K562 (cell line): ENCODE data around the gene FBL. TPM values are rescaled to one million over a fixed set of nuclear protein-coding genes. Genes with fewer than 3 reads are reported as not detected.

ENCODE experiments used
- ATAC-seq: fragments of 200-7000 bp; cut with Tn5 transposase; 3 replicates; pipeline ENCODE4 v1.9.1; 2020; ENCODE audit warnings: moderate library complexity
- BruUV-seq: library from RNA; stranded (reverse); fragments of 400-500 nt; replicated peaks from 2 replicates; lab custom pipeline; 2021; lab: Mats Ljungman, UMichigan
- CTCF ChIA-PET: fragments of 300-600 bp; formaldehyde crosslinking; extraction: SDS; loops from one replicate; lab custom pipeline; 2021; ENCODE audit warnings: low intra/inter-chr PET ratio; lab: Yijun Ruan, JAX
- POLR2A ChIA-PET: fragments of 300-600, 350-650 bp; sonication (Branson Sonifier 250); formaldehyde crosslinking; extraction: SDS; loops from one replicate; lab custom pipeline; 2021; ENCODE audit warnings: antibody characterized with exemption, inconsistent platforms; lab: Yijun Ruan, JAX
- DNase-seq, 4 experiments: peaks; one replicate each; pipeline versions ENCODE4 v3.0.0 to v3.0.0-alpha.2; 2011 to 2018; ENCODE audit warnings: low spot score in 3 of 4, mixed read lengths in 3 of 4; ENCODE audit errors: extremely low read depth in 1 of 4
- FAIRE-seq: peaks from 2 replicates; lab custom pipeline; 2011; peaks lifted over from hg19 to GRCh38; lab: Jason Lieb, UNC
- H2AFZ ChIP-seq: 2 replicates; pipeline ENCODE4 v1.6.0; 2011; ENCODE audit warnings: low read depth, low read length, control low read depth, inconsistent platforms
- H3K27ac ChIP-seq: fragments of 200-600 bp; 3 replicates; pipeline ENCODE4 v1.8.0; 2011; ENCODE audit warnings: low read depth, mild to moderate bottlenecking, control low read depth, inconsistent platforms, low read length, moderate library complexity, mixed read lengths; ENCODE audit errors: extremely low read depth
- H3K27me3 ChIP-seq, 2 experiments: fragments of 300-600 bp in 1 of 2; 2 replicates in 1 of 2; 3 replicates in 1 of 2; pipeline versions ENCODE4 v1.6.0 to v1.8.0; 2011; ENCODE audit warnings: inconsistent platforms in 2 of 2, low read length in 2 of 2, mild to moderate bottlenecking in 1 of 2, mixed read lengths in 1 of 2, moderate library complexity in 1 of 2; ENCODE audit not compliant: control insufficient read depth in 2 of 2, insufficient read depth in 2 of 2
- H3K36me3 ChIP-seq: fragments of 300-600 bp; 3 replicates; pipeline ENCODE4 v1.8.0; 2011; ENCODE audit warnings: mild to moderate bottlenecking, low read length, inconsistent platforms; ENCODE audit not compliant: control insufficient read depth, insufficient read depth
- H3K4me1 ChIP-seq, 2 experiments: fragments of 200-600 bp in 1 of 2; replicated peaks in 1 of 2; 2 replicates in 1 of 2; 3 replicates in 1 of 2; pipeline versions ENCODE4 v1.5.1 to v1.8.0; 2011; ENCODE audit warnings: inconsistent platforms in 2 of 2, low read length in 2 of 2, mild to moderate bottlenecking in 1 of 2, mixed read lengths in 1 of 2, moderate library complexity in 1 of 2; ENCODE audit not compliant: control insufficient read depth in 2 of 2, insufficient read depth in 2 of 2
- H3K4me2 ChIP-seq: 2 replicates; pipeline ENCODE4 v1.6.1; 2011; ENCODE audit warnings: low read length, control low read depth, inconsistent platforms, mixed read lengths; ENCODE audit not compliant: insufficient read depth
- H3K4me3 ChIP-seq: fragments of 200-600 bp; sonication (generic), shearing (Covaris generic); 2 replicates; pipeline ENCODE4 v1.5.1; 2016; ENCODE audit warnings: control low read depth, inconsistent platforms
- H3K79me2 ChIP-seq: fragments of 200-600 bp; 3 replicates; pipeline ENCODE4 v1.8.0; 2011; ENCODE audit warnings: low read length, inconsistent platforms; ENCODE audit not compliant: control insufficient read depth, insufficient read depth
- H3K9ac ChIP-seq, 2 experiments: 2 replicates each; pipeline versions ENCODE4 v1.6.0 to v1.6.1; 2011; ENCODE audit warnings: low read depth in 2 of 2, low read length in 2 of 2, control low read depth in 1 of 2, inconsistent platforms in 1 of 2, mild to moderate bottlenecking in 1 of 2, mixed read lengths in 1 of 2; ENCODE audit not compliant: insufficient read depth in 1 of 2
- H3K9me1 ChIP-seq: one replicate; pipeline ENCODE4 v1.6.0; 2011; ENCODE audit warnings: inconsistent platforms, mild to moderate bottlenecking, low read length, moderate library complexity; ENCODE audit not compliant: control insufficient read depth, insufficient read depth
- H3K9me3 ChIP-seq: replicated peaks from 2 replicates; pipeline ENCODE4 v1.5.1; 2011; ENCODE audit warnings: low read depth, low read length, inconsistent platforms; ENCODE audit not compliant: control insufficient read depth, insufficient read depth
- H4K20me1 ChIP-seq: replicated peaks from 2 replicates; pipeline ENCODE4 v1.6.1; 2011; ENCODE audit warnings: low read length, inconsistent platforms, mixed read lengths; ENCODE audit not compliant: control insufficient read depth, insufficient read depth
- CBX3 ChIP-seq, 2 experiments: IDR thresholded peaks; 1 replicate in 1 of 2; 2 replicates in 1 of 2; pipeline ENCODE4 v1.6.1; 2012; ENCODE audit warnings: inconsistent platforms in 2 of 2, low read length in 2 of 2, borderline replicate concordance in 1 of 2, control low read depth in 1 of 2
- CXXC5 ChIP-seq: fragments of 250-450 bp; sonication (Bioruptor Pico); IDR thresholded peaks from 2 replicates; pipeline ENCODE4 v1.8.0; 2022; ENCODE audit warnings: inconsistent platforms, mild to moderate bottlenecking, moderate library complexity
- MAZ ChIP-seq, 2 experiments: fragments of 450-650 bp in 1 of 2; sonication (generic) in 1 of 2; formaldehyde crosslinking; IDR thresholded peaks in 1 of 2; conservative IDR thresholded peaks in 1 of 2; 2 replicates each; pipeline versions ENCODE4 v1.4.0 to v1.5.0; 2020; ENCODE audit warnings: mild to moderate bottlenecking in 1 of 2, missing genetic modification reagents in 1 of 2
- MYC ChIP-seq, 2 experiments: fragments of 250-450 bp in 1 of 2; sonication (Bioruptor Pico) in 1 of 2; IDR thresholded peaks; 2 replicates each; pipeline versions ENCODE4 v1.5.1 to v1.6.1; 2012 to 2021; ENCODE audit warnings: low read depth in 2 of 2, borderline replicate concordance in 1 of 2, improper control_type of control experiment in 1 of 2, low read length in 1 of 2, mild to moderate bottlenecking in 1 of 2, moderate library complexity in 1 of 2
- NRF1 ChIP-seq, 2 experiments: fragments of 450-650 bp; IDR thresholded peaks in 1 of 2; conservative IDR thresholded peaks in 1 of 2; 2 replicates each; pipeline ENCODE4 v1.6.1; 2014; ENCODE audit warnings: mild to moderate bottlenecking in 2 of 2
- RBFOX2 ChIP-seq: fragments of 200-400 bp; formaldehyde crosslinking; IDR thresholded peaks from 2 replicates; pipeline ENCODE4 v1.6.1; 2017; ENCODE audit warnings: low read depth, mild to moderate bottlenecking, low read length, moderate library complexity
- TEAD1 ChIP-seq, 2 experiments: fragments of 450-650 bp in 1 of 2; sonication (generic) in 1 of 2; formaldehyde crosslinking; IDR thresholded peaks; 2 replicates each; pipeline versions ENCODE4 v1.4.0 to v1.8.0; 2020 to 2022; ENCODE audit warnings: mild to moderate bottlenecking in 2 of 2, missing genetic modification reagents in 1 of 2
- XRCC3 ChIP-seq: fragments of 450-650 bp; IDR thresholded peaks from 2 replicates; pipeline ENCODE4 v1.6.1; 2017; ENCODE audit warnings: mild to moderate bottlenecking, moderate library complexity
- ZFX ChIP-seq: sonication (generic); formaldehyde crosslinking; IDR thresholded peaks from 2 replicates; pipeline ENCODE4 v1.8.0; 2022; ENCODE audit warnings: mild to moderate bottlenecking, missing genetic modification reagents, moderate library complexity
- WGBS: fragments of 100-300 bp; shearing (Covaris generic); methylation state at CpG from one replicate; pipeline ENCODE4 v1.1.6; 2016; ENCODE audit warnings: low coverage, mixed read lengths; ENCODE audit not compliant: insufficient coverage; ENCODE audit errors: missing lambda C conversion rate; 5-methylcytosine and 5-hydroxymethylcytosine counted together
- in situ Hi-C: fragments of 300-500 bp; cut with MboI; formaldehyde crosslinking; loops from 4 replicates; pipeline ENCODE4 v1.15.0; 2018; ENCODE audit warnings: inconsistent platforms, mixed read lengths
- intact Hi-C: fragments of 100-400 bp; cut with micrococcal nuclease; formaldehyde crosslinking; loops from 2 replicates; pipeline ENCODE4 v1.14.2; 2022
- polyA plus RNA-seq, 8 experiments: library from polyadenylated mRNA; depleted of rRNA in 4 of 8; stranded (reverse) in 5 of 8; unstranded in 3 of 8; fragments of >200 nt; fragmentation: Nextera tagmentation in 2 of 8; fragmentation: Illumina TruSeq in 1 of 8; extraction: Ambion mirVana in 2 of 8; extraction: Trizol in 1 of 8; gene quantifications; 2 replicates each; pipeline versions ENCODE4 v1.2.1 to v1.2.3, GENCODE V29; 2011 to 2014; ENCODE audit warnings: inconsistent platforms in 1 of 8, missing spikeins in 1 of 8
- total RNA-seq, 7 experiments: library from RNA; depleted of rRNA in 6 of 7; stranded (reverse); fragments of >200 nt in 6 of 7; fragmentation: Illumina TruSeq in 2 of 7; extraction: Trizol in 2 of 7; gene quantifications; 2 replicates each; pipeline versions ENCODE4 v1.2.1 to v1.2.3, GENCODE V29; 2011 to 2021; ENCODE audit warnings: low replicate concordance in 1 of 7
- TF ChIP-seq, protein P1 (sequence below): sonication (generic); formaldehyde crosslinking; IDR thresholded peaks from 2 replicates; pipeline ENCODE4 v1.9.0; 2022; ENCODE audit warnings: mild to moderate bottlenecking, missing genetic modification reagents
- TF ChIP-seq, protein P2 (sequence below): fragments of 450-650 bp; conservative IDR thresholded peaks from 2 replicates; pipeline ENCODE4 v1.6.1; 2016; ENCODE audit warnings: missing genetic modification characterization, low read depth, mild to moderate bottlenecking, missing compliant biosample characterization, moderate library complexity
- TF ChIP-seq, protein P3 (sequence below), 2 experiments: fragments of 450-650 bp; IDR thresholded peaks; 2 replicates each; pipeline ENCODE4 v1.6.1; 2018; ENCODE audit warnings: mild to moderate bottlenecking in 2 of 2, low read depth in 1 of 2; ENCODE audit not compliant: partially characterized antibody in 2 of 2
- TF ChIP-seq, protein P4 (sequence below): fragments of 450-650 bp; IDR thresholded peaks from 2 replicates; pipeline ENCODE4 v1.6.1; 2016

Gene FBL
- total and polyA plus RNA-seq, 9 of the 15 experiments (the other 6 are each of a cell fraction or from before 2014, with no cell fraction given): 201 to 1,696 (median 696) TPM

DNA sequence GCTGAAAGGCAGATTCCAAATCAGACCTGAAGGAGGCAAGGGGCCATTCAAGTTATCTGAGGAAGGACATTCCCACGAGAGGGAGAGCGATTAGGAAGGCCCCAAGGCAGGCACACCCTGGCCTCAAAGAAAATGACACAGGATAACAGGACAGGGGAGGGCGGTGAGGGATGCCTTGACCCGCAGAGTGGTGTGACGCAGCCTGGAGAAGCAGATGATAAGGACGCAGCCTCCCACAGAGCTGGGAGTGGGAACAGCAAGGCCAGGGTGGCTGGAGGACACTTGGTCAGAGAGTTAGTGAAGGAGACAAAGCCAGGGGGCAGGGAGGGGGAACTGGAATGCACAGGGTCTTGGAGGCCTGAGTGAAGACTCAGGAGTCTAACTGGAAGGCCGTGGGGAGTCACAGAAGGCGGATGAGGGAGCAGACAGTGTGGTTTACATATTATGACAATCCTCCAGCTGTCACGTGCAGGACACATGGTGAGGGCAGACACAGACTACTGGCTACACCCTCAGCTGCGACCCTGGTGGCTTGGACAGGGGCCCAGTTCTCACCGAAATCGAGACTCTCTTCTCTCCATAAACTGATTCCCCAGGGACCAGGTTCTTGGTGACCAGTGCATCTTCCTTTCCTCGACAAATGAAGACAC, 6.4 kb downstream of the FBL start:
- POLR2A ChIA-PET: interaction anchor here (0.7 kb wide), 1 partner anchor 300 kb away, joined by 3 read pairs; no protein-coding TSS in a partner anchor
- Histone ChIP-seq H3K79me2 (peaks cover 67% of the 10 kb centered on the region), H3K9me3 (no peaks in the 10 kb centered on the region), H3K4me2 (peak overlapping the region; percentile 64), H3K4me1 (peaks cover 35 to 51% of the 10 kb centered on the region in 2 experiments), H3K36me3 (peaks cover 79% of the 10 kb centered on the region), H4K20me1 (peaks cover 44% of the 10 kb centered on the region), H3K9ac (peak overlapping the region; percentile 26 to 62; a peak in 3 of 4 replicates), H3K27me3 (no peaks in the 10 kb centered on the region), H2AFZ (peak overlapping the region; percentile 17; the same call in 1 of the 2 replicates), H3K9me1 (peaks cover 8% of the 10 kb centered on the region), H3K27ac (peak overlapping the region; percentile 62), H3K4me3 (no peak overlapping the region)
- intact Hi-C loops (loop anchor here (5.0 kb wide), 1 partner anchor 288 kb away; no protein-coding TSS in a partner anchor), in situ Hi-C loops (no loop called here)
- CTCF ChIA-PET: no interaction called here
- ATAC-seq: peak; percentile 82
- WGBS: 19% methylated on average over 12 of the region's 13 CpGs
- peak in 2 of 4 experiments; percentile 77 to 86 for DNase-seq
- peak; percentile 95 for FAIRE-seq
- BruUV-seq: no TSS peak
- TF ChIP-seq CBX3 (IDR thresholded peaks at IDR 0.05; ENCODE audit: borderline replicate concordance in 1 of 2, low read length in 2 of 2) (no peak), RBFOX2 (no peak), NRF1 (conservative IDR thresholded peaks at IDR 0.05 in 1 of 2, IDR thresholded peaks at IDR 0.05 in 1 of 2) (peak; percentile 26 to 48; a peak in 2 of 4 replicates), ZFX (CRISPR knock-in tag) (peak; percentile 52), MYC (IDR thresholded peaks at IDR 0.05; ENCODE audit: low read depth, low read length) (no peak; the same call in 1 of the 2 replicates), MYC (CRISPR knock-in tag; IDR thresholded peaks at IDR 0.05; ENCODE audit: borderline replicate concordance, low read depth) (0 out of 2 replicates have a peak, but pooled peaks have one; percentile 41), XRCC3 (no peak), CXXC5 (CRISPR knock-in tag) (peak; percentile 85), MAZ (CRISPR knock-in tag; conservative IDR thresholded peaks at IDR 0.05 in 1 of 2, IDR thresholded peaks at IDR 0.05 in 1 of 2) (peak in 1 of 2 experiments; percentile 19; a peak in 1 of 4 replicates), TEAD1 (CRISPR knock-in tag; IDR thresholded peaks at IDR 0.05) (no peak)
- TF ChIP-seq, protein P1, sequence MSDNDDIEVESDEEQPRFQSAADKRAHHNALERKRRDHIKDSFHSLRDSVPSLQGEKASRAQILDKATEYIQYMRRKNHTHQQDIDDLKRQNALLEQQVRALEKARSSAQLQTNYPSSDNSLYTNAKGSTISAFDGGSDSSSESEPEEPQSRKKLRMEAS (CRISPR knock-in tag): peak; percentile 89
- TF ChIP-seq, protein P2, sequence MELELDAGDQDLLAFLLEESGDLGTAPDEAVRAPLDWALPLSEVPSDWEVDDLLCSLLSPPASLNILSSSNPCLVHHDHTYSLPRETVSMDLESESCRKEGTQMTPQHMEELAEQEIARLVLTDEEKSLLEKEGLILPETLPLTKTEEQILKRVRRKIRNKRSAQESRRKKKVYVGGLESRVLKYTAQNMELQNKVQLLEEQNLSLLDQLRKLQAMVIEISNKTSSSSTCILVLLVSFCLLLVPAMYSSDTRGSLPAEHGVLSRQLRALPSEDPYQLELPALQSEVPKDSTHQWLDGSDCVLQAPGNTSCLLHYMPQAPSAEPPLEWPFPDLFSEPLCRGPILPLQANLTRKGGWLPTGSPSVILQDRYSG (tag): peak; percentile 70; the same call in 1 of the 2 replicates
- TF ChIP-seq, protein P3, sequence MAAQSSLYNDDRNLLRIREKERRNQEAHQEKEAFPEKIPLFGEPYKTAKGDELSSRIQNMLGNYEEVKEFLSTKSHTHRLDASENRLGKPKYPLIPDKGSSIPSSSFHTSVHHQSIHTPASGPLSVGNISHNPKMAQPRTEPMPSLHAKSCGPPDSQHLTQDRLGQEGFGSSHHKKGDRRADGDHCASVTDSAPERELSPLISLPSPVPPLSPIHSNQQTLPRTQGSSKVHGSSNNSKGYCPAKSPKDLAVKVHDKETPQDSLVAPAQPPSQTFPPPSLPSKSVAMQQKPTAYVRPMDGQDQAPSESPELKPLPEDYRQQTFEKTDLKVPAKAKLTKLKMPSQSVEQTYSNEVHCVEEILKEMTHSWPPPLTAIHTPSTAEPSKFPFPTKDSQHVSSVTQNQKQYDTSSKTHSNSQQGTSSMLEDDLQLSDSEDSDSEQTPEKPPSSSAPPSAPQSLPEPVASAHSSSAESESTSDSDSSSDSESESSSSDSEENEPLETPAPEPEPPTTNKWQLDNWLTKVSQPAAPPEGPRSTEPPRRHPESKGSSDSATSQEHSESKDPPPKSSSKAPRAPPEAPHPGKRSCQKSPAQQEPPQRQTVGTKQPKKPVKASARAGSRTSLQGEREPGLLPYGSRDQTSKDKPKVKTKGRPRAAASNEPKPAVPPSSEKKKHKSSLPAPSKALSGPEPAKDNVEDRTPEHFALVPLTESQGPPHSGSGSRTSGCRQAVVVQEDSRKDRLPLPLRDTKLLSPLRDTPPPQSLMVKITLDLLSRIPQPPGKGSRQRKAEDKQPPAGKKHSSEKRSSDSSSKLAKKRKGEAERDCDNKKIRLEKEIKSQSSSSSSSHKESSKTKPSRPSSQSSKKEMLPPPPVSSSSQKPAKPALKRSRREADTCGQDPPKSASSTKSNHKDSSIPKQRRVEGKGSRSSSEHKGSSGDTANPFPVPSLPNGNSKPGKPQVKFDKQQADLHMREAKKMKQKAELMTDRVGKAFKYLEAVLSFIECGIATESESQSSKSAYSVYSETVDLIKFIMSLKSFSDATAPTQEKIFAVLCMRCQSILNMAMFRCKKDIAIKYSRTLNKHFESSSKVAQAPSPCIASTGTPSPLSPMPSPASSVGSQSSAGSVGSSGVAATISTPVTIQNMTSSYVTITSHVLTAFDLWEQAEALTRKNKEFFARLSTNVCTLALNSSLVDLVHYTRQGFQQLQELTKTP (IDR thresholded peaks at IDR 0.05; ENCODE audit: low read depth in 1 of 2, partially characterized antibody in 2 of 2): no peak
- TF ChIP-seq, protein P4, sequence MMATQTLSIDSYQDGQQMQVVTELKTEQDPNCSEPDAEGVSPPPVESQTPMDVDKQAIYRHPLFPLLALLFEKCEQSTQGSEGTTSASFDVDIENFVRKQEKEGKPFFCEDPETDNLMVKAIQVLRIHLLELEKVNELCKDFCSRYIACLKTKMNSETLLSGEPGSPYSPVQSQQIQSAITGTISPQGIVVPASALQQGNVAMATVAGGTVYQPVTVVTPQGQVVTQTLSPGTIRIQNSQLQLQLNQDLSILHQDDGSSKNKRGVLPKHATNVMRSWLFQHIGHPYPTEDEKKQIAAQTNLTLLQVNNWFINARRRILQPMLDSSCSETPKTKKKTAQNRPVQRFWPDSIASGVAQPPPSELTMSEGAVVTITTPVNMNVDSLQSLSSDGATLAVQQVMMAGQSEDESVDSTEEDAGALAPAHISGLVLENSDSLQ: peak; percentile 25; the same call in 1 of the 2 replicates
